Liver (tissue), 3 donors: Measurements from ENCODE around the gene LAMB4.

Experiments used
- EGR1 ChIP-seq, 2 donors: IDR thresholded peaks; 2 replicates each; pipeline ENCODE4 v1.6.1; 2016 to 2018; ENCODE audit warnings: antibody characterized with exemption in 2 of 2, low read depth in 2 of 2
- SP1 ChIP-seq: IDR thresholded peaks from 2 replicates; pipeline ENCODE4 v1.6.1; 2018; ENCODE audit warnings: antibody characterized with exemption, mild to moderate bottlenecking
- TAF1 ChIP-seq: conservative IDR thresholded peaks from 2 replicates; pipeline ENCODE4 v1.6.1; 2016; ENCODE audit warnings: antibody characterized with exemption, mild to moderate bottlenecking
- TF ChIP-seq, protein P1 (sequence below): fragments of 150-350 bp; IDR thresholded peaks from 2 replicates; pipeline ENCODE4 v1.5.1; 2017; ENCODE audit warnings: improper control_type of control experiment, low read depth, low read length; ENCODE audit not compliant: missing input control
- donor health status: healthy.
- donor health status: healthy.

GRCh38 chr7:108008240-108008639, 121.9 kb downstream of the LAMB4 start:
- TF ChIP-seq TAF1 (no peak), EGR1 (IDR thresholded peaks at IDR 0.05; ENCODE audit: low read depth in 2 of 2) (no peak), SP1 (no peak)
- TF ChIP-seq, protein P1, sequence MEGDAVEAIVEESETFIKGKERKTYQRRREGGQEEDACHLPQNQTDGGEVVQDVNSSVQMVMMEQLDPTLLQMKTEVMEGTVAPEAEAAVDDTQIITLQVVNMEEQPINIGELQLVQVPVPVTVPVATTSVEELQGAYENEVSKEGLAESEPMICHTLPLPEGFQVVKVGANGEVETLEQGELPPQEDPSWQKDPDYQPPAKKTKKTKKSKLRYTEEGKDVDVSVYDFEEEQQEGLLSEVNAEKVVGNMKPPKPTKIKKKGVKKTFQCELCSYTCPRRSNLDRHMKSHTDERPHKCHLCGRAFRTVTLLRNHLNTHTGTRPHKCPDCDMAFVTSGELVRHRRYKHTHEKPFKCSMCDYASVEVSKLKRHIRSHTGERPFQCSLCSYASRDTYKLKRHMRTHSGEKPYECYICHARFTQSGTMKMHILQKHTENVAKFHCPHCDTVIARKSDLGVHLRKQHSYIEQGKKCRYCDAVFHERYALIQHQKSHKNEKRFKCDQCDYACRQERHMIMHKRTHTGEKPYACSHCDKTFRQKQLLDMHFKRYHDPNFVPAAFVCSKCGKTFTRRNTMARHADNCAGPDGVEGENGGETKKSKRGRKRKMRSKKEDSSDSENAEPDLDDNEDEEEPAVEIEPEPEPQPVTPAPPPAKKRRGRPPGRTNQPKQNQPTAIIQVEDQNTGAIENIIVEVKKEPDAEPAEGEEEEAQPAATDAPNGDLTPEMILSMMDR: no peak
